HG03521 (cell line): Measurements from ENCODE around the gene BTBD10.

ENCODE experiments used
- ATAC-seq: cut with Tn5 transposase; IDR thresholded peaks from one replicate; pipeline ENCODE4 v1.9.1; 2021; ENCODE audit warnings: mild to moderate bottlenecking, moderate library complexity; ENCODE audit not compliant: unreplicated experiment

Gene BTBD10

DNA sequence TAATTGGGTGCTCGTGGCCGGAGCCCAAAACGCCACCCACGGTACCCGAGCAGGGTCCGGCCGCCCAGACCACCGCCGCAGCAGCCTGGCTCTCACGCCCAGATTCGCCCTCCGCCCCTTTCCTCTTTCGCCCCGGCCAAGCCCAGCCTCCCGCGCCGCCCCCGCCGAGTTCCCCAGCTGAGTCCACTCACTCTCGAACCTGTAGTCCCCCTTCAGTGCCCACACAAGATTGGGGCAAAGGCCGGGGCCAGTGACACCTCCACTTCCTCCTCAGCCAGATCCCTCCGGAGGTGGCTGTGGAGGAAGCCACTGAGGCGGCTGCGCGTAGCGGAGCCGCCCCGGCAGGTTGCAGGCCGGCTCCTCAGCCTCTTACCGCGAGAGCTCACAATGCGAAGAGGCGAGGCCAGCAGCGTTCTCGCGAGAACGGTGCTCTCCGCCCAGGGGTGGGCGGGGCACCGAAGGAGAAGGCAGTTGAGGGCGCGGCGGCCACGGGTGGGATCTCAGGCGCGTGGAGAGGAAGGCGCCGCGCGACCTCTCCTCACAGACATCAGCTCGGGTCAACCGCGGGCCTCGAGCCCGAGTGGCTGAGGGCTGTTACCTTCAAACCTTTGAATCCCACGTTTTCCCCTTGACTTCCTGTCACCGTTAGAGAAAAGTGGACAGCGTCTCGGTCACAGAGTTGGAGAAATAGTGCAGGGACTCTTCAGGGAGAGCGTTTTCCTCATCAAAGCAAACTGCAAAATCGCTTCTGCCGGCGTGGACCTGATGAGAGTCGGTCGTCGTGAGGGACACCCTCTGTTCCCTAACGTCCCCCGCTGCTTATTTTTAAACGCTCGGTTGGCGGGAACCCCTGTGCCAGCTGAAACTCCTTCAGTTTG lies at the start of gene BTBD10:
Gene BTBD10 (minus strand): TSS at position 322 of the 878 bp plus-strand sequence. CDS start 18,098 bp downstream, outside the sequence.
- peak; percentile 94 for ATAC-seq

- no peak for ATAC-seq
Measured at GRCh38 chr11:13503393-13503792, 40.4 kb upstream of the BTBD10 start.

GRCh38 chr11:13502492-13502891 lies 39.5 kb upstream of the BTBD10 start:
- no peak for ATAC-seq

DNA sequence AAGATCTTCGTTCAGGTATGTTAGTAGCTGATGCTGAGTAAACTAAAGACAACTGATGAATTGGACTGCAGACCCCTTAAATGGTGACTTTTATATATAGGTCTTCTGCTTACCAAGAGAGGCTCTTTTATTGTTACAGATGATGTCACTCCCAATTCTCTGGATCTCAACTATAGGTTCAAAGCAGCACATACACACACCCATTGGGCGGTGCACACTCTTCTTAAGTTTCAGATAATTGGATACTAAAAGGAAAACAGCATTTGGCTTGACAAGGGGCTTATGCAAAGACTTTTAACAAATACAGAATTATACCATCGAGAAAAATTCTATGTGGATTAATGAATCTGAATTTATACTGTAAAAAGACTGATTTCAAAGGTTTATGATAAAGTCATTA lies 32.9 kb upstream of the BTBD10 start, which contains the start of gene PTH:
Gene PTH (minus strand): TSS at position 69 of the 400 bp plus-strand sequence. CDS start 3,142 bp downstream, outside the sequence.
- ATAC-seq: no peak

GRCh38 chr11:13494051-13494450 lies 31.0 kb upstream of the BTBD10 start:
- no peak for ATAC-seq

DNA sequence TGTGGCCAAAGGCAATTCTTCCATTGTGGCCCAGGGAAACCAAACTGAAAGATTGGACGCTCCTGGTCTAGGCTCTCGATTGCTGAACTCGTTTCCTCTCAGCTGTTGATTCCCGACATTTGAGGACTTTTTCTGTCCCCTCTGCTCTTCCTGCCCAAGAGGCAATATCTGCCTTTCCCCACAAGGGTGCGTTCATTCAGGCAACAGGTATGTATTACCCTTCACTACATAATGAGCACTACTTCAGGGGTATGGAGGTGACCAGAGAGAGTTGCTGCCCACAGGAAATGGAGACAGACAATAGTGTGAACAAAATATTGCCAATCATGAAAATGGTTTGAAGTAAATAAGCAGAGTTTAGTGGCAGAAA lies 24.6 kb upstream of the BTBD10 start:
- no peak for ATAC-seq

GRCh38 chr11:13486926-13487660 lies 24.1 kb upstream of the BTBD10 start:
- ATAC-seq: no peak

DNA sequence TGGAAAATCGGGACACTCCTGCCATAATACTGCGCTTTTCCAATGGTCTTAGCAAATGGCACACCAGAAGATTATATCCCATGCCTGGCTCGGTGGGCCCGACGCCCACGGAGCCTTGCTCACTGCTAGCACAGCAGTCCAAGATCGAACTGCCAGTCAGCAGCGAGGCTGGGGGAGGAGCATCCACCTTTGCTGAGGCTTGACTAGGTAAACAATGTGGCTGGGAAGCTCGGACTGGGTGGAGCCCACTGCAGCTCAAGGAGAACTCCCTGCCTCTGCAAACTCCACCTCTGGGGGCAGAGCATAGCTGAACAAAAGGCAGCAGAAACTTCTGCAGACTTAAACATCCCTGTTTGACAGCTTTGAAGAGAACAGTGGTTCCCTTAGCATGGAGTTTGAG lies 17.2 kb upstream of the BTBD10 start:
- ATAC-seq: no peak

GRCh38 chr11:13479688-13480087 lies 16.7 kb upstream of the BTBD10 start:
- no peak for ATAC-seq

DNA sequence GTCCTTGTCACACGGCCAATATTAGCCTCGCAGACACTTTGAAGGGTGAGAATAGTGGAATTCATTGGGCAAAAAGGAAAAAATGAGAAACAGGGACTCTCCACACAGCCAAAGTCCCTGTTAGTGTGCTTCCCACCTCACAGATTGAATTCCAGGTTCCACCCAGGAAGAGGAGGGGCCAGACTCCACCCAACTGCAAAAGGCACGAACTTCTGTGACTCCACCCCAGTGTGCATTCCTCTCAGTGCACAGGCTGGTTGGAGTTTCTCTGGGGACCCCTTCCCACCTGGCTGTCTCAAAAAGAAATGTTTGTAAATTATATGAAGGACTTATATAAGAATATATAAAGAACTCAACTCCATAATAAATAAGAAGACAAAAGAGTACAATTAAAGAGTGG lies 12.1 kb upstream of the BTBD10 start:
- no peak for ATAC-seq

- ATAC-seq: no peak
Measured at GRCh38 chr11:13473013-13473722, 10.1 kb upstream of the BTBD10 start.

DNA sequence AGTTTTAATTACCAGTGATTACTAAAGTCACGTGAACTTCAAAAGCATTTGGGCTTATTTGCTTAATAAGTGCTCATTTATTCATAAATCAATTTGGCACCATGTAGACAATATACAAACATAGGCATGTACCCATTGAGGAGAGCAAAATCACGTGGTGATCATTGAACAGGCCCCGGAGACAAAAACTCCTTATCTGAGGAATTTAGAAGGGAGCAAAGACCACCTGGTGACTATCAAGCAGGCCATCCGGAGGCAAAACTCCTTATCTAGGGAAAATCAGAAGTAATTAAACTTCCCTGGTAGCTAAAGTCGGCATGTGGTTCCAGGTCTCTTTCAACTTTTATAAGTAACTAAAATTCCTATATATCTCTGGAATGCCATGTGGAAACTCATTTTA lies 5.7 kb upstream of the BTBD10 start:
- no peak for ATAC-seq

DNA sequence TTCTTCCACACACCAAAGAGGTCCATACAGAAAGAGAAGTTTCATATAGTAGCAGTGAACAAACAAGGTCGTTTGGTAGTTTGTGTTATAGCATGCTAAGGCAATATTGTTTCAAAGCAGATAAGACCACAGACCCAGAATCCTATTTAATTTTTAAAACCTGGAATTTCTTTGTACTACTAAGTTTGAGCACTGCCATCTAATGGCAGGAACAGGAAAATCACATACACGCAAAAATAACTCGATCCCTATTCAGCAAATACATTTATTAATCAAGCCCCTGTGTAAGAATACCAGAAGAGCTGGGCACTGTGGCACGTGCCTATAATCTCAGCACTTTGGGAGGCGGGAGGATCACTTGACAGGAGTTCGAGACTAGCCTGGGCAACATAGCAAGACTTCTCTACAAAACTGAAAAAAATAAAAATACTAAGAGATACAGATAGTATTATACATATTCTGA lies 2.9 kb upstream of the BTBD10 start:
- no peak for ATAC-seq

DNA sequence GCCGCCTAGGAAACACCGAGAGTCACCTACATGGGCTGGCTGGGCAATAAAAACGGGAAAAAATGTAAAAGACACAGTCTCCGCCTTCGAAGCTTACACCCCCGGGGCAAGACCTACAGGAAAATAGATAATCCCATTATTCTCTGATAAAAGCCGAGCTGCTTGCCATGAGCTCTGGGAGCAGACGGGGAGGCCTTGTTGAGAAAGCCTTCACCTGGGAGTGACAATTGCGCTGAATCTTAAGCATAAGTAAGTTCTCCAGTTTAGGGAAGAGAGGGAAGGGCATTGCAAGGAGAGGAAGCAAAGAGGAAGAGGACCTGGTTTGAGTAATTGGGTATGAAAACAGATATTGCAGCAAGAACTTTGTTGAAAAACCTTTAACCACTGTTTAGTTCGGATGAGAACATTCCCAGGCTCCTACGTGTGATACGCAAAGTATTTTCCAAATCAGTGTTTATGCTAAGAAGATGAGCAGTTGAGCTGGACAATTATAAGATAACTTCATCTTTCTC lies 813 bp upstream of the BTBD10 start:
- no peak for ATAC-seq

DNA sequence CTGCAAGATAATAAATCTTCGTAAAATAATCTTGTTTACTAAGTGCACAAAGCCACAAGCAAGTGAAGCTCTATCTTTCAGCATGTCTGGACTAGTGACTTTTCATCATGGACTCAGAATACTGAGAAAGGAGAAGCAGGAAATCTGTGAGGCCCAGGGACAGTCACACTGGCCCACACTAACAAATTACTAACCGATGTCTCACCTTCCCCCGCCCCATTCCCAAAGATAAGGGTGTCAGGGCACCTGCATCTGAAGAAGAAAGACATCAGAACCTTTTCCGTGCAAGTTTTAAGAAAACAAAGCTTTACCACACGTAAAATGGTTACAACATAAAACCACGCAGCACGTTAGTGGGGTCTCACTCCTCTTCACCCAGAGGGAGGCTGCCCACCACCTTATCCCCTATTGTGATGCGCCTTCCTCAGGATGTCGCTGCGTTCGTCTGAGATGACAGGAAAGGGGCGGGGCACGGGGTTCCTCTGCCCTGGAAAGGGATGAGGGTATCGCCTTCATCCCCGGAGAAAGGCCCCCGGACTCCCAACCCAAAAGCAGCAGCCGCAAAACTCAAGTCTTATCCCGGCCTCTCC lies 616 bp downstream of the BTBD10 start:
- ATAC-seq: peak; percentile 28

DNA sequence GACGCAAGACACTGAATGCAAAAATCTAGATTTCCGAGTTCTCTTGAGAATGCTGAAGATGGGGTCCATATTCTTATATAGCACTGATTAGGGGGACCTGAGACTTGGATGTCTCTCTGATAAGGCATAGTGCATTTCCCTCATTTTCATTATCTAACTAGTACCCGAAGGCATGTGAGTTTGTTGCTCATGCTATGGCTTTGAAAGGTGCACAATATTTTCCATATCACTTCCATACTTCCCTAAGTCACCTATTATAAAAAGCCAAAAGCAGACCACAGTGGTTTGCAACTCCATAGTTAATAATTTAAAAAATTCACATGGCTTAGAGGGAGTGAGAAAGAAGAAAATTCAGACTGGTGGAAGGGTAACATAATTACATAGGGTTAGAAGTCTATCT lies 1.7 kb downstream of the BTBD10 start:
- ATAC-seq: no peak

- ATAC-seq: no peak
Measured at GRCh38 chr11:13450832-13451397, 12.1 kb downstream of the BTBD10 start.

DNA sequence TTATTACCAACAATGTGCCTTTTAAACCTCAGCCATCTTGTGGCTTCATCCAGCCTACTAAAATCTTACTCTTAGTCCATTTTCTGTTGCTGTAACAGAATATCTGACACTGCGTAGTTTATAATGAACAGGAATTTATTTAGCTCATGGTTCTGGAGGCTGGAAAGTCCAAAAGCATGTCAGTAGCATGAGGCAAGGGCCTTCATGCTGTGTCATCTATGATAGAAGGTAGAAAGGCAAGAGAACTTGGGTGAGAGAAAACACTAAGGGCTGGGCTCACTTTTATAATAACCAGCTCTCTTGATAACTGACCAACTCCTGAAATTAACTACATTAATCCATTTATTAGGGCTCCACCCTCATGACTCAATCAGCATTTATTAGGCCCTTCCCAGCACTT lies 13.5 kb downstream of the BTBD10 start:
- ATAC-seq: no peak

DNA sequence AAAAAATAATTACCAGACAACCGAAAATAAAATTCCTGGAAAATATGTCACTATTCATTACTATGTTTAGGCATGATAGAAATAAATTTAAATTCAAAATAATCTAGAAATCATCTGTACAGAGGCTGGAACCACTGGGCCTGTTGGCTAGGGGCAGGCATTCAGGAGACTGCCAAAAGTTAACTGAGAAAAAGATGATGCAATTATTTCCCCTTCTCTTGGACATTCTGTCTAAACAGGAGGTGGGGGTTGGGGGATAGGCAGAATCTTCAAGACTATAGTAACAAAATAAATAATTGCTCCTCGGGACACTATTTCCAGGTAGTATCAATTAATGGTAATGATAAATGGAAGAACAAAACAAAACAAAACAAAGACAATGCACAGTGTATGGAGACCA lies 14.1 kb downstream of the BTBD10 start:
- no peak for ATAC-seq

GRCh38 chr11:13446444-13446843 lies 16.6 kb downstream of the BTBD10 start:
- no peak for ATAC-seq
